H1 (cell line): ENCODE results near the gene CNIH3. TPM values are rescaled to one million over a fixed set of nuclear protein-coding genes. Genes with fewer than 3 reads are reported as not detected.

Experiments
- CTCF ChIA-PET: fragments of 300-600 bp; sonication (Branson Sonifier 250); formaldehyde crosslinking; loops from one replicate; lab custom pipeline; 2021; ENCODE audit not compliant: partially characterized antibody; lab: Charles Lee
- POLR2A ChIA-PET: fragments of 300-600 bp; sonication (Branson Sonifier 250); formaldehyde crosslinking; loops from one replicate; lab custom pipeline; 2021; ENCODE audit warnings: inconsistent platforms; ENCODE audit not compliant: partially characterized antibody; lab: Charles Lee
- DNase-seq, 2 experiments: peaks; one replicate each; pipeline versions ENCODE4 v3.0.0 to v3.0.0-alpha.2; 2010 to 2022; ENCODE audit warnings: low spot score in 2 of 2, low read depth in 1 of 2, mixed read lengths in 1 of 2
- FAIRE-seq: peaks from 2 replicates; lab custom pipeline; 2011; peaks lifted over from hg19 to GRCh38; lab: Jason Lieb, UNC
- H2AFZ ChIP-seq: 2 replicates; pipeline ENCODE4 v1.8.1; 2012; ENCODE audit warnings: low read length, inconsistent platforms
- H2AK5ac ChIP-seq: 2 replicates; pipeline ENCODE4 v1.6.1; 2013; ENCODE audit warnings: low read depth, low read length
- H2BK120ac ChIP-seq: replicated peaks from 2 replicates; pipeline ENCODE3; 2013; ENCODE audit warnings: low read depth, low read length, inconsistent platforms
- H2BK12ac ChIP-seq: 2 replicates; pipeline ENCODE4 v1.6.1; 2013; ENCODE audit warnings: low read depth, low read length
- H2BK15ac ChIP-seq: 2 replicates; pipeline ENCODE4 v1.6.1; 2013; ENCODE audit warnings: low read length
- H2BK20ac ChIP-seq: 2 replicates; pipeline ENCODE4 v1.6.1; 2013; ENCODE audit warnings: low read length
- H2BK5ac ChIP-seq: 2 replicates; pipeline ENCODE4 v1.6.1; 2013; ENCODE audit warnings: low read depth, low read length
- H3K14ac ChIP-seq: 2 replicates; pipeline ENCODE4 v1.6.1; 2013; ENCODE audit warnings: inconsistent platforms; ENCODE audit not compliant: insufficient read length
- H3K18ac ChIP-seq: 2 replicates; pipeline ENCODE4 v1.6.1; 2013; ENCODE audit warnings: low read length; ENCODE audit errors: extremely low read depth
- H3K23ac ChIP-seq: 2 replicates; pipeline ENCODE4 v1.6.1; 2013; ENCODE audit warnings: inconsistent platforms; ENCODE audit not compliant: insufficient read length
- H3K23me2 ChIP-seq: 2 replicates; pipeline ENCODE4 v1.6.1; 2013; ENCODE audit warnings: low read depth, low read length
- H3K27ac ChIP-seq: 2 replicates; pipeline ENCODE4 v1.6.1; 2011; ENCODE audit warnings: low read depth, low read length, inconsistent platforms
- H3K27me3 ChIP-seq, 4 experiments: replicated peaks in 1 of 4; 1 replicate in 1 of 4; 2 replicates in 3 of 4; pipeline versions ENCODE4 v1.6.1 to v1.8.1; 2011 to 2013; ENCODE audit warnings: low read length in 3 of 4, mild to moderate bottlenecking in 3 of 4, inconsistent platforms in 2 of 4, mixed read lengths in 2 of 4, moderate library complexity in 1 of 4; ENCODE audit not compliant: control insufficient read depth in 3 of 4, insufficient read depth in 3 of 4; ENCODE audit errors: extremely low read depth in 1 of 4
- H3K36me3 ChIP-seq, 4 experiments: 2 replicates each; pipeline versions ENCODE4 v1.6.1 to v1.8.1; 2011 to 2013; ENCODE audit warnings: mild to moderate bottlenecking in 4 of 4, low read length in 3 of 4, moderate library complexity in 2 of 4, control low read depth in 1 of 4, inconsistent platforms in 1 of 4; ENCODE audit not compliant: insufficient read depth in 4 of 4, control insufficient read depth in 2 of 4
- H3K4ac ChIP-seq: replicated peaks from 2 replicates; pipeline ENCODE3; 2013; ENCODE audit warnings: low read length, low read depth, mixed read lengths, inconsistent platforms; ENCODE audit not compliant: insufficient read length
- H3K4me1 ChIP-seq, 4 experiments: replicated peaks in 1 of 4; 1 replicate in 1 of 4; 2 replicates in 3 of 4; pipeline versions ENCODE4 v1.6.1 to v1.8.1; 2011 to 2013; ENCODE audit warnings: low read length in 3 of 4, inconsistent platforms in 2 of 4, mixed read lengths in 1 of 4; ENCODE audit not compliant: insufficient read depth in 4 of 4, control insufficient read depth in 3 of 4
- H3K4me2 ChIP-seq, 2 experiments: 2 replicates each; pipeline versions ENCODE4 v1.6.1 to v1.8.1; 2011 to 2013; ENCODE audit warnings: low read depth in 2 of 2, low read length in 2 of 2, control low read depth in 1 of 2, inconsistent platforms in 1 of 2, mild to moderate bottlenecking in 1 of 2; ENCODE audit not compliant: insufficient read depth in 1 of 2
- H3K4me3 ChIP-seq, 4 experiments: fragments of 200-600, 300-600 bp in 1 of 4; sonication (generic), shearing (Covaris generic), sonication (Bioruptor Twin) in 1 of 4; 2 replicates each; pipeline versions ENCODE4 v1.5.1 to v1.8.1; 2011 to 2016; ENCODE audit warnings: low read length in 4 of 4, low read depth in 3 of 4, control low read depth in 2 of 4, inconsistent platforms in 2 of 4, mild to moderate bottlenecking in 2 of 4, mixed read lengths in 1 of 4, moderate library complexity in 1 of 4; ENCODE audit not compliant: insufficient read depth in 2 of 4; ENCODE audit errors: extremely low read depth in 1 of 4
- H3K56ac ChIP-seq: replicated peaks from 2 replicates; pipeline ENCODE3; 2013; ENCODE audit warnings: low read depth, mild to moderate bottlenecking, mixed read lengths, low read length, inconsistent platforms; ENCODE audit not compliant: insufficient read length
- H3K79me1 ChIP-seq: 2 replicates; pipeline ENCODE4 v1.6.1; 2013; ENCODE audit warnings: low read depth, low read length, control low read depth
- H3K79me2 ChIP-seq, 2 experiments: 2 replicates each; pipeline versions ENCODE4 v1.6.1 to v1.8.1; 2012 to 2013; ENCODE audit warnings: low read length in 2 of 2, mild to moderate bottlenecking in 2 of 2, inconsistent platforms in 1 of 2; ENCODE audit not compliant: insufficient read depth in 2 of 2, control insufficient read depth in 1 of 2
- H3K9ac ChIP-seq, 4 experiments: replicated peaks in 1 of 4; 1 replicate in 1 of 4; 2 replicates in 3 of 4; pipeline versions ENCODE4 v1.6.1 to v1.8.1; 2011 to 2013; ENCODE audit warnings: low read depth in 3 of 4, low read length in 3 of 4, control low read depth in 2 of 4, mild to moderate bottlenecking in 2 of 4, moderate library complexity in 2 of 4, inconsistent platforms in 1 of 4; ENCODE audit errors: extremely low read depth in 1 of 4
- H3K9me3 ChIP-seq, 2 experiments: 2 replicates each; pipeline versions ENCODE4 v1.6.1 to v1.8.1; 2012 to 2013; ENCODE audit warnings: mild to moderate bottlenecking in 2 of 2, moderate library complexity in 2 of 2, control low read depth in 1 of 2, inconsistent platforms in 1 of 2, low read depth in 1 of 2, low read length in 1 of 2, mixed read lengths in 1 of 2; ENCODE audit not compliant: insufficient read depth in 2 of 2
- H4K20me1 ChIP-seq, 2 experiments: replicated peaks in 1 of 2; 2 replicates each; pipeline versions ENCODE3 to v1.8.1; 2011 to 2013; ENCODE audit warnings: inconsistent platforms in 2 of 2, low read length in 2 of 2, mild to moderate bottlenecking in 1 of 2; ENCODE audit not compliant: insufficient read depth in 2 of 2, control insufficient read depth in 1 of 2
- H4K5ac ChIP-seq: 2 replicates; pipeline ENCODE4 v1.6.1; 2013; ENCODE audit warnings: low read length, low read depth, mixed read lengths, inconsistent platforms; ENCODE audit not compliant: insufficient read length
- H4K8ac ChIP-seq: 2 replicates; pipeline ENCODE4 v1.8.0; 2013; ENCODE audit warnings: mild to moderate bottlenecking, moderate library complexity, low read length, inconsistent platforms; ENCODE audit not compliant: insufficient read depth; ENCODE audit errors: extremely low read depth
- H4K91ac ChIP-seq: replicated peaks from 2 replicates; pipeline ENCODE3; 2013; ENCODE audit warnings: low read length, mixed read lengths, inconsistent platforms; ENCODE audit not compliant: insufficient read length
- EGR1 ChIP-seq: IDR thresholded peaks from 2 replicates; pipeline ENCODE4 v1.6.1; 2011; ENCODE audit warnings: low read depth, low read length, borderline replicate concordance
- EP300 ChIP-seq, 2 experiments: IDR thresholded peaks; 1 replicate in 1 of 2; 2 replicates in 1 of 2; pipeline ENCODE4 v1.6.1; 2011 to 2012; ENCODE audit warnings: low read depth in 2 of 2, low read length in 2 of 2, mild to moderate bottlenecking in 2 of 2, borderline replicate concordance in 1 of 2, inconsistent platforms in 1 of 2, moderate library complexity in 1 of 2
- HDAC6 ChIP-seq: IDR thresholded peaks from one replicate; pipeline ENCODE4 v1.7.1; 2012; ENCODE audit warnings: low read depth, mild to moderate bottlenecking, inconsistent platforms, low read length, moderate library complexity
- KDM4A ChIP-seq: IDR thresholded peaks from one replicate; pipeline ENCODE4 v1.7.1; 2012; ENCODE audit warnings: low read depth, mild to moderate bottlenecking, moderate library complexity, low read length, inconsistent platforms; ENCODE audit not compliant: severe bottlenecking
- PHF8 ChIP-seq: fragments of 200-600 bp; sonication (generic); conservative IDR thresholded peaks from 2 replicates; pipeline ENCODE4 v1.7.1; 2012; ENCODE audit warnings: low read depth, mild to moderate bottlenecking, inconsistent platforms, low read length, moderate library complexity
- SAP30 ChIP-seq: fragments of 300-600 bp; sonication (generic); IDR thresholded peaks from 2 replicates; pipeline ENCODE4 v1.7.1; 2012; ENCODE audit warnings: low read length, moderate library complexity, mild to moderate bottlenecking, inconsistent platforms; ENCODE audit not compliant: insufficient read depth, insufficient replicate concordance
- SIN3A ChIP-seq, 2 experiments: IDR thresholded peaks in 1 of 2; conservative IDR thresholded peaks in 1 of 2; 2 replicates each; pipeline ENCODE4 v1.6.1; 2011 to 2012; ENCODE audit warnings: low read length in 2 of 2, improper control_type of control experiment in 1 of 2, low read depth in 1 of 2, mild to moderate bottlenecking in 1 of 2
- SIRT6 ChIP-seq: IDR thresholded peaks from one replicate; pipeline ENCODE4 v1.7.1; 2012; ENCODE audit warnings: low read length, inconsistent platforms
- SIX5 ChIP-seq: IDR thresholded peaks from 2 replicates; pipeline ENCODE4 v1.6.1; 2011; ENCODE audit warnings: mild to moderate bottlenecking, low read depth, low read length
- SP2 ChIP-seq: IDR thresholded peaks from 2 replicates; pipeline ENCODE4 v1.6.1; 2012; ENCODE audit warnings: mild to moderate bottlenecking, low read length, inconsistent platforms
- TAF7 ChIP-seq: optimal IDR thresholded peaks from 2 replicates; pipeline ENCODE3; 2011; ENCODE audit warnings: low read depth, mild to moderate bottlenecking, inconsistent platforms, low read length, moderate library complexity, borderline replicate concordance
- TEAD4 ChIP-seq: IDR thresholded peaks from 2 replicates; pipeline ENCODE4 v1.6.1; 2012; ENCODE audit warnings: low read depth, low read length, inconsistent platforms, mixed read lengths
- WGBS, 2 experiments: shearing (Covaris generic) in 1 of 2; methylation state at CpG; one replicate each; pipeline versions ENCODE4 v1.1.6 to v1.1.7; 2013 to 2015; ENCODE audit warnings: low lambda C conversion rate in 2 of 2, mixed read lengths in 2 of 2, inconsistent platforms in 1 of 2, low coverage in 1 of 2, missing lambda C conversion rate in 1 of 2; ENCODE audit not compliant: insufficient replicate concordance in 2 of 2, insufficient coverage in 1 of 2, insufficient read length in 1 of 2; ENCODE audit errors: extremely low coverage in 1 of 2, missing lambda C conversion rate in 1 of 2; 5-methylcytosine and 5-hydroxymethylcytosine counted together
- polyA plus RNA-seq, 7 experiments: library from polyadenylated mRNA; depleted of rRNA in 3 of 7; stranded (reverse) in 5 of 7; unstranded in 2 of 7; fragments of >200 nt in 5 of 7; fragments of 200-250 nt in 2 of 7; gene quantifications; 1 replicate in 5 of 7; 2 replicates in 1 of 7; 4 replicates in 1 of 7; pipeline versions ENCODE4 v1.2.1 to v1.2.3, GENCODE V29; 2011 to 2013; ENCODE audit warnings: missing spikeins in 2 of 7, mixed read lengths in 2 of 7
- total RNA-seq: library from RNA; stranded (reverse); fragmentation: NEBNext Ultra II Directional; extraction: Animal tissue kit (Norgen Biotek cat#: 25700); gene quantifications from 2 replicates; pipeline ENCODE4 v1.2.1, GENCODE V29; 2021

The CNIH3 gene
- total and polyA plus RNA-seq, 2 of the 8 experiments (the other 6 are each of a cell fraction or from before 2014, with no cell fraction given): 3.7 to 5.6 TPM

DNA sequence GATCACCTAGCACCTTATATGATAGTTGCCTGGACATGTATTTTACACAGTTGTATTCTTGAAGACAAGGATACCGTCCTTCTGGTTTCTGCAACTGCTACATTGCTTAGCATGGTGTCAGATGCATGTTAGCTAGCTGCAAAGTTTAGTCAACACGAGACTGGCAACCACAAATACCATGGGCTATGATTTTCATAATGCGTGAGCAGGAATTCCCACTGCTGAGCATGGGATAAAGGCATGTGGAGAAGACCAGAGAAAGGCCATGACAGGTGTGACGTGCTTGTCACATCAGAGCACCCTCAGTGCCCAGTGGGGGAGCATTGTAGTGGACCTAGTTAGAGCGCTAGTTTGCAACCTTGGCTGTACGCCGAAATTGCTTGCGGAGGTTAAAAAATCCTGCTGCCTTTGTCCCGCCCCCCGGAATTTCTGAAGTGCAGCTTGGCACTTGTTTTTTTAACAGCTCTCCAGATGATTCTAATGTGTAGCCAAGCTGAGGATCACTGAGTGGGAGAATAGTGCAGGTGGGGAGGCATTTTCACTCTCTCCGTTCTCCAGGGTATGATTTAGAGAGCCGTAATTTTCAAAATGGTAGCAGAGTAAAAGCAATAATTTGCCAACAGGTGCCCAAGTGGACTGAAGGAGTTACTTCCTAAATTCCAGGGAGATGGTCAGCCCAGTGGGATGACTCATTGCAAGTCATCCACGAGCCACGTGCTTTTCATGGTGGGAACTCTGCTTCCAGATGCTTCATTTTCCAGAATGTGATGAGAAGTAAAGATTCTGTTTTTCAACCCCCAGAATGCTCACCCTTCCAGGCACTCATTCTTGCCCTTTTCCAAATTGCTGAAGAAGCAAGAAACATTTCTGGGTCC, 81.0 kb downstream of the CNIH3 start:
- no peaks in the 10 kb centered on the region; a peak in 1 of 7 replicates for H3K4me1 ChIP-seq
- no peak overlapping the region; the same call in 1 of the 2 replicates for H2BK12ac ChIP-seq
- no peak overlapping the region for H4K8ac ChIP-seq
- no peak for FAIRE-seq
- H3K4ac ChIP-seq: no peak overlapping the region
- no peaks in the 10 kb centered on the region for H4K20me1 ChIP-seq
- POLR2A ChIA-PET: no interaction called here
- H3K27ac ChIP-seq: no peak overlapping the region
- no peak overlapping the region for H3K14ac ChIP-seq
- H3K56ac ChIP-seq: no peak overlapping the region
- no peak overlapping the region for H2BK5ac ChIP-seq
- no peak overlapping the region for H4K91ac ChIP-seq
- WGBS, 2 experiments: 93% methylated on average over 14 of the region's 14 CpGs; no CpG with 5 or more reads in 1 of the 2 experiments
- no peak overlapping the region for H3K4me3 ChIP-seq
- H2BK20ac ChIP-seq: no peak overlapping the region
- no peaks in the 10 kb centered on the region for H3K79me1 ChIP-seq
- H3K23me2 ChIP-seq: no peaks in the 10 kb centered on the region
- no peak overlapping the region for H2AK5ac ChIP-seq
- no peaks in the 10 kb centered on the region for H3K27me3 ChIP-seq
- no peak overlapping the region for H3K18ac ChIP-seq
- H3K23ac ChIP-seq: no peak overlapping the region
- H3K9me3 ChIP-seq: no peaks in the 10 kb centered on the region
- H3K36me3 ChIP-seq: no peaks in the 10 kb centered on the region
- no peak overlapping the region for H3K9ac ChIP-seq
- no peak for DNase-seq
- CTCF ChIA-PET: interaction anchor here (0.6 to 17.3 kb wide), 5 partner anchors 15 to 226 kb away, joined by 3 to 236 read pairs (median 4); no protein-coding TSS in a partner anchor
- H2BK120ac ChIP-seq: no peak overlapping the region
- no peak overlapping the region for H4K5ac ChIP-seq
- H3K79me2 ChIP-seq: no peaks in the 10 kb centered on the region
- no peak overlapping the region for H2BK15ac ChIP-seq
- no peak overlapping the region for H2AFZ ChIP-seq
- no peak overlapping the region for H3K4me2 ChIP-seq
- TF ChIP-seq SIX5: no peak
- no peak for TF ChIP-seq TAF7
- TF ChIP-seq SP2: no peak
- TF ChIP-seq KDM4A: no peak
- TF ChIP-seq EGR1: no peak
- no peak for TF ChIP-seq SIRT6
- TF ChIP-seq HDAC6: no peak
- no peak for TF ChIP-seq EP300 (IDR thresholded peaks at IDR 0.05; ENCODE audit: borderline replicate concordance in 1 of 2, low read depth in 2 of 2, low read length in 2 of 2)
- no peak for TF ChIP-seq TEAD4
- TF ChIP-seq SAP30: no peak
- TF ChIP-seq SIN3A (conservative IDR thresholded peaks at IDR 0.05 in 1 of 2, IDR thresholded peaks at IDR 0.05 in 1 of 2; ENCODE audit: low read depth in 1 of 2, low read length in 2 of 2): no peak
- TF ChIP-seq PHF8: no peak
